Astrocyte of the cerebellum (primary cell): Measurements from ENCODE around the gene RAP2A.

ENCODE experiments used
- DNase-seq: peaks from one replicate; pipeline ENCODE4 v3.0.0-alpha.2; 2011; ENCODE audit warnings: low read depth
- H3K4me3 ChIP-seq: 2 replicates; pipeline ENCODE4 v1.5.1; 2011; ENCODE audit warnings: mild to moderate bottlenecking, low read depth, low read length, moderate library complexity
- CTCF ChIP-seq: IDR thresholded peaks from 2 replicates; pipeline ENCODE4 v1.5.1; 2012; ENCODE audit warnings: low read length, low read depth, moderate library complexity, mild to moderate bottlenecking; ENCODE audit errors: missing control alignments
- in situ Hi-C: cut with HindIII; loops from 2 replicates; pipeline ENCODE4 v1.10.0; 2017; ENCODE audit warnings: low sequenced_read_pairs

Gene RAP2A

GRCh38 chr13:97433727-97434396 lies at the start of gene RAP2A:
TSS of gene RAP2A (plus strand) at chr13:97434169. CDS start at chr13:97434471, 302 bp downstream.
- in situ Hi-C loops: no loop called here
- TF ChIP-seq CTCF: no peak
- peak; percentile 82 for DNase-seq
- H3K4me3 ChIP-seq: peak within 1 kb of the TSS; percentile 74

GRCh38 chr13:97384371-97384770 lies 49.6 kb upstream of the RAP2A start:
- in situ Hi-C loops: no loop called here
- TF ChIP-seq CTCF: no peak
- no peak for DNase-seq
- H3K4me3 ChIP-seq: no peak overlapping the region

- H3K4me3 ChIP-seq: no peak overlapping the region
- no peak for TF ChIP-seq CTCF
- no peak for DNase-seq
- in situ Hi-C loops: no loop called here
Observed at GRCh38 chr13:97385146-97385545, 48.8 kb upstream of the RAP2A start.

GRCh38 chr13:97385854-97386253 lies 48.1 kb upstream of the RAP2A start:
- no peak for TF ChIP-seq CTCF
- DNase-seq: no peak
- H3K4me3 ChIP-seq: no peak overlapping the region
- in situ Hi-C loops: no loop called here

GRCh38 chr13:97386801-97387484 lies 47.0 kb upstream of the RAP2A start:
- in situ Hi-C loops: no loop called here
- no peak for TF ChIP-seq CTCF
- no peak for DNase-seq
- no peak overlapping the region for H3K4me3 ChIP-seq

GRCh38 chr13:97387485-97387839 lies 46.5 kb upstream of the RAP2A start:
- TF ChIP-seq CTCF: no peak
- no peak for DNase-seq
- H3K4me3 ChIP-seq: no peak overlapping the region
- in situ Hi-C loops: no loop called here
